Sciatic nerve (tissue), 1 donor: Measurements from ENCODE around the gene ATG9B. TPM values are rescaled to one million over a fixed set of nuclear protein-coding genes. Genes with fewer than 3 reads are reported as not detected.

Source experiments
- total RNA-seq: library from RNA; stranded (reverse); fragmentation: NEBNext Ultra II Directional; extraction: Animal tissue kit (Norgen Biotek cat#: 25700); gene quantifications from one replicate; pipeline ENCODE4 v1.2.1, GENCODE V29; 2021
- donor health status: DM: no; HTN: no; CAD: no.

The ATG9B gene
- total RNA-seq, 1 donor from 2014 or later = 0.67 TPM

Other genes with a start within 250 kb of the ATG9B start
- gene TMEM176B, start 224.1 kb downstream of the ATG9B start, total RNA-seq = 78.8 TPM
- gene TMEM176A, start 223.7 kb downstream of the ATG9B start, total RNA-seq = 69.7 TPM
- not detected for gene AOC1, start 172.0 kb downstream of the ATG9B start, total RNA-seq
- gene KCNH2, start 46.2 kb downstream of the ATG9B start, total RNA-seq = 3.2 TPM
- 26.6 TPM for gene NOS3, start 33.5 kb downstream of the ATG9B start, total RNA-seq
- gene ABCB8, start 4.0 kb upstream of the ATG9B start, total RNA-seq = 32.8 TPM
- 4.7 TPM for gene ASIC3, start 24.0 kb upstream of the ATG9B start, total RNA-seq
- 5.7 TPM for gene CDK5, start 33.4 kb upstream of the ATG9B start, total RNA-seq
- gene SLC4A2, start 35.1 kb upstream of the ATG9B start, total RNA-seq = 87.5 TPM
- gene FASTK, start 56.3 kb upstream of the ATG9B start, total RNA-seq = 57.9 TPM
- gene TMUB1, start 59.0 kb upstream of the ATG9B start, total RNA-seq = 27.8 TPM
- 99.7 TPM for gene AGAP3, start 62.0 kb upstream of the ATG9B start, total RNA-seq
- not detected for gene GBX1, start 143.2 kb upstream of the ATG9B start, total RNA-seq
- not detected for gene ASB10, start 162.8 kb upstream of the ATG9B start, total RNA-seq
- gene H2BK1, start 186.0 kb upstream of the ATG9B start, total RNA-seq = not detected
- 20.8 TPM for gene ABCF2, start 202.7 kb upstream of the ATG9B start, total RNA-seq
- gene CHPF2, start 208.0 kb upstream of the ATG9B start, total RNA-seq = 23.6 TPM
- gene SMARCD3, start 224.2 kb upstream of the ATG9B start, total RNA-seq = 50.7 TPM